ENCODE measurements around the gene DGLUCY. TPM values are rescaled to one million over a fixed set of nuclear protein-coding genes. Genes with fewer than 3 reads are reported as not detected.

DGLUCY gene
- total and polyA plus RNA-seq, 2 donors (not counting 1 experiment from before 2014, with no cell fraction given) = 91.5 to 103 TPM

GRCh38 chr14:91228112-91229004 lies 114.5 kb downstream of the DGLUCY start:
- Histone ChIP-seq H3K4me2 (replicated peaks; ENCODE audit: low read depth, low read length, poor library complexity, severe bottlenecking) (peak overlapping the region; percentile 50), H3K36me3 (replicated peaks in 1 of 2; ENCODE audit: control extremely low read depth in 1 of 2, control insufficient read depth in 1 of 2, extremely low read depth in 1 of 2, insufficient read depth in 2 of 2, low read length in 1 of 2) (peaks cover 0 to 12% of the 10 kb centered on the region in 2 experiments), H3K9me3 (ENCODE audit: control extremely low read depth in 1 of 3, control insufficient read depth in 2 of 3, insufficient read depth in 1 of 3, low read length in 2 of 3) (peaks cover 0 to 6% (median 4%) of the 10 kb centered on the region in 3 donors), H3K4me3 (ENCODE audit: control extremely low read depth in 1 of 5, extremely low read depth in 1 of 5, insufficient read depth in 1 of 5, low read depth in 2 of 5, low read length in 4 of 5) (no peak overlapping the region), H3K27me3 (replicated peaks in 1 of 4; ENCODE audit: control extremely low read depth in 1 of 4, control insufficient read depth in 3 of 4, insufficient read depth in 4 of 4, low read length in 3 of 4) (no peaks in the 10 kb centered on the region), H3K27ac (ENCODE audit: low read length in 2 of 2) (peak overlapping the region; percentile 22 to 59), H2AFZ (ENCODE audit: insufficient read depth, low read depth, low read length, poor library complexity, severe bottlenecking) (no peak overlapping the region), H3K4me1 (ENCODE audit: control insufficient read depth in 2 of 2, insufficient read depth in 2 of 2, low read length in 2 of 2) (peaks cover 70 to 73% of the 10 kb centered on the region in 2 donors), H4K20me1 (ENCODE audit: control insufficient read depth, insufficient read depth, low read length, poor library complexity, severe bottlenecking) (no peaks in the 10 kb centered on the region), H3K9ac (ENCODE audit: low read length) (no peak overlapping the region), H3K79me2 (ENCODE audit: control insufficient read depth, insufficient read depth, low read length) (peaks cover 5% of the 10 kb centered on the region)
- no peaks in the 10 kb centered on the region for H3K27me3 Mint-ChIP-seq
- ChIA-PET CTCF (interaction anchor here (0.9 to 2.2 kb wide), 7 partner anchors 13 to 325 kb away, joined by 3 to 11 read pairs (median 3); partner anchors contain the start of gene GPR68), POLR2A (interaction anchor here (0.5 to 2.1 kb wide), 4 partner anchors 11 to 92 kb away, joined by 3 to 9 read pairs (median 6); no protein-coding TSS in a partner anchor)
- peak overlapping the region; percentile 71 for H3K27ac Mint-ChIP-seq
- DNase-seq (peak; percentile 71), ATAC-seq (ENCODE audit: low read depth) (peak; percentile 75)
- TF ChIP-seq EZH2 (IDR thresholded peaks at IDR 0.05; ENCODE audit: borderline replicate concordance, insufficient read depth, low read depth, low read length, poor library complexity, severe bottlenecking) = no peak
- TF ChIP-seq CTCF (IDR thresholded peaks at IDR 0.05) = no peak
- WGBS (ENCODE audit: insufficient coverage) = 62% methylated on average over 14 of the region's 14 CpGs
- peak overlapping the region; percentile 38 for H3K4me3 Mint-ChIP-seq
- H3K9me3 Mint-ChIP-seq (ENCODE audit: insufficient read depth) = no peaks in the 10 kb centered on the region
- intact Hi-C loops (cut with micrococcal nuclease) = loop anchor here (1.0 to 5.0 kb wide), 3 partner anchors 14 to 58 kb away; no protein-coding TSS in a partner anchor
- peaks cover 68% of the 10 kb centered on the region for H3K4me1 Mint-ChIP-seq
